ENCODE measurements around the gene TTR. TPM values are rescaled to one million over a fixed set of nuclear protein-coding genes. Genes with fewer than 3 reads are reported as not detected.

TTR gene
- total and polyA plus RNA-seq, 2 donors (not counting 1 experiment from before 2014, with no cell fraction given): not detected

DNA sequence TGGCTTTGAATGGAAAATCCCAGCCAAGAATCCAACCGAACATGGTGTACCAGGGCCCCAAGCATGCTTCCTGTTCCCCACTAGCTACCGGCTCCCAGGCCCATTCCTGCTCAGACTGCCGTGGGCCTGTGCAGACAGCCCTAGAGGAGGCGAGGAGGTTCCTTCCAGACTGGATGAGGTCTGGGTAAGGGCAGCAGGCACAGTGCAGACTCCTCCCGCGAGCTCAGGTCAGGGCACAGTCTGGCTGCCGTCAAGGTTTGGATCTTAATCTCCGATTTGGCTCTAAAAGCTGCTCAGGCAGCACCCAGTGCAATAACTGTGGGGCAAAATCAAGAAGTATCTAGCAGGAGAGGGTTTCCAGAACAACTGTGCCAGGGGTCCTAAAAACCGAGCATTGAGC, 19.3 kb upstream of the TTR start:
- H3K4me1 ChIP-seq (ENCODE audit: control insufficient read depth, extremely low read depth, insufficient read depth, low read length): no peaks in the 10 kb centered on the region

DNA sequence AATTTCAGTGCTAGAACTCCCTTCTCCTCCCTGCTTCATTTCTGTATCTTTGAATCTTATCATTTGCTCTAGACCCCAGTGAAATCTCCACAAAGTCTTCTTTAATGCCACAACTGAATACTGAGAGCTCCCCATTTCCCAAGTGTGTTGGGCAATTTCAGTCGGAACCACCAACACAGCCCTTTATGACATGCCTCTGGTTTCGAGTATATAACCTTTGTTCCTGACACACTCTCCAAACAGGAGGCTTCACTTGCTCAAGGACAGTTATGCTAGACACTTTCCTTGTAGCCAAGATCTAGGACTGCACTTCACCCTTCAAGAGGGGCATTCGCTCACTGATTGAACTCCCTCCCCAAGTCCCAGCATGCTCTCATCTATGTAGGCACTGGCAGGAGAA, 18.6 kb upstream of the TTR start:
- TF ChIP-seq, protein P1, sequence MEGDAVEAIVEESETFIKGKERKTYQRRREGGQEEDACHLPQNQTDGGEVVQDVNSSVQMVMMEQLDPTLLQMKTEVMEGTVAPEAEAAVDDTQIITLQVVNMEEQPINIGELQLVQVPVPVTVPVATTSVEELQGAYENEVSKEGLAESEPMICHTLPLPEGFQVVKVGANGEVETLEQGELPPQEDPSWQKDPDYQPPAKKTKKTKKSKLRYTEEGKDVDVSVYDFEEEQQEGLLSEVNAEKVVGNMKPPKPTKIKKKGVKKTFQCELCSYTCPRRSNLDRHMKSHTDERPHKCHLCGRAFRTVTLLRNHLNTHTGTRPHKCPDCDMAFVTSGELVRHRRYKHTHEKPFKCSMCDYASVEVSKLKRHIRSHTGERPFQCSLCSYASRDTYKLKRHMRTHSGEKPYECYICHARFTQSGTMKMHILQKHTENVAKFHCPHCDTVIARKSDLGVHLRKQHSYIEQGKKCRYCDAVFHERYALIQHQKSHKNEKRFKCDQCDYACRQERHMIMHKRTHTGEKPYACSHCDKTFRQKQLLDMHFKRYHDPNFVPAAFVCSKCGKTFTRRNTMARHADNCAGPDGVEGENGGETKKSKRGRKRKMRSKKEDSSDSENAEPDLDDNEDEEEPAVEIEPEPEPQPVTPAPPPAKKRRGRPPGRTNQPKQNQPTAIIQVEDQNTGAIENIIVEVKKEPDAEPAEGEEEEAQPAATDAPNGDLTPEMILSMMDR (conservative IDR thresholded peaks at IDR 0.05 in 1 of 2, IDR thresholded peaks at IDR 0.05 in 1 of 2; ENCODE audit: low read depth in 1 of 2, low read length in 2 of 2): no peak
- no peak for TF ChIP-seq EZH2 (IDR thresholded peaks at IDR 0.05; ENCODE audit: low read length, missing control alignments)
- Histone ChIP-seq H3K27me3 (ENCODE audit: control insufficient read depth, insufficient read depth, low read length) (no peaks in the 10 kb centered on the region), H3K27ac (ENCODE audit: insufficient read depth, low read length) (no peak overlapping the region)

More for the DNA sequence above, 19.3 kb upstream of the TTR start:
- Histone ChIP-seq H3K4me3 (replicated peaks in 1 of 4; ENCODE audit: control extremely low read depth in 1 of 4, insufficient read depth in 1 of 4, low read depth in 3 of 4, low read length in 4 of 4) (no peak overlapping the region), H2AFZ (ENCODE audit: low read length) (no peak overlapping the region), H3K9me3 (ENCODE audit: control insufficient read depth, insufficient read depth, low read depth, low read length) (no peaks in the 10 kb centered on the region), H3K27me3 (ENCODE audit: control insufficient read depth, insufficient read depth, low read length) (no peaks in the 10 kb centered on the region), H4K20me1 (ENCODE audit: control insufficient read depth, extremely low read depth, insufficient read depth, low read length) (no peaks in the 10 kb centered on the region), H3K27ac (ENCODE audit: insufficient read depth, low read length) (no peak overlapping the region), H3K4me2 (ENCODE audit: extremely low read depth, insufficient read depth, low read length) (no peak overlapping the region), H3K36me3 (ENCODE audit: control insufficient read depth, insufficient read depth, low read length) (no peaks in the 10 kb centered on the region), H3K9ac (ENCODE audit: insufficient read depth, low read length) (no peak overlapping the region), H3K79me2 (ENCODE audit: control insufficient read depth, insufficient read depth, low read length) (no peaks in the 10 kb centered on the region)
- TF ChIP-seq EZH2 (IDR thresholded peaks at IDR 0.05; ENCODE audit: low read length, missing control alignments): no peak
- TF ChIP-seq, protein P1 (conservative IDR thresholded peaks at IDR 0.05 in 1 of 2, IDR thresholded peaks at IDR 0.05 in 1 of 2; ENCODE audit: low read depth in 1 of 2, low read length in 2 of 2): no peak
- no peak for DNase-seq (ENCODE audit: low read depth in 2 of 2)

DNA sequence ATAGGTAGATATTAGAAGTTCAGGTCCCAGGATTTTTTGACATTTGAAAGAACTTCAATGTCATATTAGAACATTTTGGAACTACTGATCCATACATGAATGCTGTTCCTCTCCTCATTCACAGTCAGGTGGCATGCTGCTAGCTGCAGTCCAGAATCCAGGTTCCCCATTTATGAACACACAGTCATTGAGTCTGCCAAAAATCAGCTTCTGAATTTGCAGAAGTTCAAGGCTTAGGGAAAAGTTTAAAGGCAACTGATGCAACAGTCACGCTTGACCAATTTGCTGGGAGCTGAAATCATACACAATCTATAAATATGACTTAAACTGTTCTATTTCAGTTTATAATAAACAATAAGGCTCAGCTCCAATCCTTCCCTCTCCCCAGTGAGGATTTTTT, 17.3 kb upstream of the TTR start:
- H3K27me3 ChIP-seq (ENCODE audit: control insufficient read depth, insufficient read depth, low read length): no peaks in the 10 kb centered on the region
- no peaks in the 10 kb centered on the region for H3K79me2 ChIP-seq (ENCODE audit: control insufficient read depth, insufficient read depth, low read length)
- no peaks in the 10 kb centered on the region for H4K20me1 ChIP-seq (ENCODE audit: control insufficient read depth, extremely low read depth, insufficient read depth, low read length)

More for the DNA sequence above, 18.6 kb upstream of the TTR start:
- Histone ChIP-seq H2AFZ (ENCODE audit: low read length) (no peak overlapping the region), H3K79me2 (ENCODE audit: control insufficient read depth, insufficient read depth, low read length) (no peaks in the 10 kb centered on the region), H3K4me3 (replicated peaks in 1 of 4; ENCODE audit: control extremely low read depth in 1 of 4, insufficient read depth in 1 of 4, low read depth in 3 of 4, low read length in 4 of 4) (no peak overlapping the region), H3K36me3 (ENCODE audit: control insufficient read depth, insufficient read depth, low read length) (no peaks in the 10 kb centered on the region), H3K4me2 (ENCODE audit: extremely low read depth, insufficient read depth, low read length) (no peak overlapping the region), H3K9ac (ENCODE audit: insufficient read depth, low read length) (no peak overlapping the region), H4K20me1 (ENCODE audit: control insufficient read depth, extremely low read depth, insufficient read depth, low read length) (no peaks in the 10 kb centered on the region), H3K9me3 (ENCODE audit: control insufficient read depth, insufficient read depth, low read depth, low read length) (no peaks in the 10 kb centered on the region), H3K4me1 (ENCODE audit: control insufficient read depth, extremely low read depth, insufficient read depth, low read length) (no peaks in the 10 kb centered on the region)
- no peak for DNase-seq (ENCODE audit: low read depth in 2 of 2)

More for the DNA sequence above, 17.3 kb upstream of the TTR start:
- H3K9me3 ChIP-seq (ENCODE audit: control insufficient read depth, insufficient read depth, low read depth, low read length): no peaks in the 10 kb centered on the region
- H3K4me1 ChIP-seq (ENCODE audit: control insufficient read depth, extremely low read depth, insufficient read depth, low read length): no peaks in the 10 kb centered on the region
- TF ChIP-seq, protein P1 (conservative IDR thresholded peaks at IDR 0.05 in 1 of 2, IDR thresholded peaks at IDR 0.05 in 1 of 2; ENCODE audit: low read depth in 1 of 2, low read length in 2 of 2): no peak
- TF ChIP-seq EZH2 (IDR thresholded peaks at IDR 0.05; ENCODE audit: low read length, missing control alignments): no peak
- H3K27ac ChIP-seq (ENCODE audit: insufficient read depth, low read length): no peak overlapping the region
- H3K36me3 ChIP-seq (ENCODE audit: control insufficient read depth, insufficient read depth, low read length): no peaks in the 10 kb centered on the region
- no peak overlapping the region for H3K4me3 ChIP-seq (replicated peaks in 1 of 4; ENCODE audit: control extremely low read depth in 1 of 4, insufficient read depth in 1 of 4, low read depth in 3 of 4, low read length in 4 of 4)
- no peak for DNase-seq (ENCODE audit: low read depth in 2 of 2)
- H2AFZ ChIP-seq (ENCODE audit: low read length): no peak overlapping the region
- no peak overlapping the region for H3K4me2 ChIP-seq (ENCODE audit: extremely low read depth, insufficient read depth, low read length)
- H3K9ac ChIP-seq (ENCODE audit: insufficient read depth, low read length): no peak overlapping the region
